ENCODE results near the gene RBMS1. TPM values are rescaled to one million over a fixed set of nuclear protein-coding genes. Genes with fewer than 3 reads are reported as not detected.

Gene RBMS1
- total RNA-seq, 1 donor, result 111 TPM

- H3K4me3 ChIP-seq (ENCODE audit: insufficient read depth, low read length), result no peak overlapping the region
- peaks cover 26% of the 10 kb centered on the region for H3K79me2 ChIP-seq (ENCODE audit: insufficient read depth, low read length)
- H3K4me2 ChIP-seq (ENCODE audit: insufficient read depth, low read length), result no peak overlapping the region
- no peaks in the 10 kb centered on the region for H3K9me3 ChIP-seq (ENCODE audit: low read depth, low read length)
- TF ChIP-seq CTCF (IDR thresholded peaks at IDR 0.05; ENCODE audit: extremely low read depth, low read depth, low read length), result no peak
- H3K36me3 ChIP-seq (ENCODE audit: insufficient read depth, low read length), result peaks cover 30% of the 10 kb centered on the region
- H3K27ac ChIP-seq (ENCODE audit: low read depth, low read length), result peak overlapping the region; percentile 58
- no peak for DNase-seq (ENCODE audit: insufficient read length, low spot score, missing footprints)
- H3K4me1 ChIP-seq (ENCODE audit: insufficient read depth, low read length), result peaks cover 35% of the 10 kb centered on the region
- H4K20me1 ChIP-seq (ENCODE audit: insufficient read depth, low read length), result peaks cover 3% of the 10 kb centered on the region
- H3K27me3 ChIP-seq (ENCODE audit: insufficient read depth, low read length), result no peaks in the 10 kb centered on the region
- H2AFZ ChIP-seq (ENCODE audit: low read length), result no peak overlapping the region
Observed at GRCh38 chr2:160298960-160299359, 194.6 kb downstream of the RBMS1 start.

- Histone ChIP-seq H3K27me3 (ENCODE audit: insufficient read depth, low read length) (no peaks in the 10 kb centered on the region), H3K36me3 (ENCODE audit: insufficient read depth, low read length) (peaks cover 36% of the 10 kb centered on the region), H3K27ac (ENCODE audit: low read depth, low read length) (peak overlapping the region; percentile 85), H3K79me2 (ENCODE audit: insufficient read depth, low read length) (peaks cover 21% of the 10 kb centered on the region), H4K20me1 (ENCODE audit: insufficient read depth, low read length) (peaks cover 3% of the 10 kb centered on the region), H3K4me1 (ENCODE audit: insufficient read depth, low read length) (peaks cover 43% of the 10 kb centered on the region), H2AFZ (ENCODE audit: low read length) (no peak overlapping the region), H3K9me3 (ENCODE audit: low read depth, low read length) (no peaks in the 10 kb centered on the region), H3K4me2 (ENCODE audit: insufficient read depth, low read length) (no peak overlapping the region), H3K4me3 (ENCODE audit: insufficient read depth, low read length) (no peak overlapping the region)
- peak; percentile 17 for DNase-seq (ENCODE audit: insufficient read length, low spot score, missing footprints)
- TF ChIP-seq CTCF (IDR thresholded peaks at IDR 0.05; ENCODE audit: extremely low read depth, low read depth, low read length), result no peak
Observed at GRCh38 chr2:160295519-160296207, 197.9 kb downstream of the RBMS1 start.

- Histone ChIP-seq H3K27me3 (ENCODE audit: insufficient read depth, low read length) (no peaks in the 10 kb centered on the region), H3K4me1 (ENCODE audit: insufficient read depth, low read length) (peaks cover 44% of the 10 kb centered on the region)
Observed at GRCh38 chr2:160294889-160295288, 198.7 kb downstream of the RBMS1 start.

More at GRCh38 chr2:160294889-160295288, 198.7 kb downstream of the RBMS1 start:
- H3K9me3 ChIP-seq (ENCODE audit: low read depth, low read length), result no peaks in the 10 kb centered on the region
- H3K4me2 ChIP-seq (ENCODE audit: insufficient read depth, low read length), result peak overlapping the region; percentile 52
- no peak overlapping the region for H2AFZ ChIP-seq (ENCODE audit: low read length)
- no peak for TF ChIP-seq CTCF (IDR thresholded peaks at IDR 0.05; ENCODE audit: extremely low read depth, low read depth, low read length)
- no peak for DNase-seq (ENCODE audit: insufficient read length, low spot score, missing footprints)
- peaks cover 32% of the 10 kb centered on the region for H3K36me3 ChIP-seq (ENCODE audit: insufficient read depth, low read length)
- peaks cover 16% of the 10 kb centered on the region for H3K79me2 ChIP-seq (ENCODE audit: insufficient read depth, low read length)
- H3K27ac ChIP-seq (ENCODE audit: low read depth, low read length), result peak overlapping the region; percentile 85
- H3K4me3 ChIP-seq (ENCODE audit: insufficient read depth, low read length), result no peak overlapping the region
- no peaks in the 10 kb centered on the region for H4K20me1 ChIP-seq (ENCODE audit: insufficient read depth, low read length)
